Neural progenitor cell (in vitro differentiated cells): ENCODE measurements around the gene TSPAN1. TPM values are rescaled to one million over a fixed set of nuclear protein-coding genes. Genes with fewer than 3 reads are reported as not detected.

Experiments
- DNase-seq: peaks from one replicate; pipeline ENCODE4 v3.0.0-alpha.2; 2016; ENCODE audit warnings: low spot score
- H2AFZ ChIP-seq: fragments of 200-600 bp; sonication (generic); replicated peaks from 2 replicates; pipeline ENCODE4 v1.6.1; 2016; ENCODE audit warnings: antibody characterized with exemption
- H3F3A ChIP-seq: fragments of 200-600 bp; sonication (generic); 2 replicates; pipeline ENCODE4 v1.6.1; 2016; ENCODE audit warnings: antibody characterized with exemption, low read depth
- H3K27ac ChIP-seq: fragments of 200-600 bp; sonication (generic); 2 replicates; pipeline ENCODE4 v1.5.1; 2016; ENCODE audit warnings: mild to moderate bottlenecking
- H3K27me3 ChIP-seq: fragments of 200-600 bp; sonication (generic); 2 replicates; pipeline ENCODE4 v1.6.1; 2016; ENCODE audit warnings: mild to moderate bottlenecking, moderate library complexity
- H3K36me3 ChIP-seq: fragments of 200-600 bp; sonication (generic); 2 replicates; pipeline ENCODE4 v1.5.1; 2016
- H3K4me1 ChIP-seq: fragments of 200-600 bp; sonication (generic); 2 replicates; pipeline ENCODE4 v1.6.1; 2016; ENCODE audit warnings: mixed run types
- H3K4me2 ChIP-seq: fragments of 200-600 bp; sonication (generic); 2 replicates; pipeline ENCODE4 v1.6.1; 2016
- H3K4me3 ChIP-seq: fragments of 200-600 bp; sonication (generic); 2 replicates; pipeline ENCODE4 v1.5.1; 2016
- H3K79me2 ChIP-seq: fragments of 200-600 bp; sonication (generic); 2 replicates; pipeline ENCODE4 v1.6.1; 2016; ENCODE audit warnings: low read depth
- H3K9ac ChIP-seq: fragments of 200-600 bp; sonication (generic); 2 replicates; pipeline ENCODE4 v1.6.1; 2016
- H3K9me3 ChIP-seq: fragments of 200-600 bp; sonication (generic); 2 replicates; pipeline ENCODE4 v1.5.1; 2016; ENCODE audit warnings: low read depth
- H4K20me1 ChIP-seq: fragments of 200-600 bp; sonication (generic); 2 replicates; pipeline ENCODE4 v1.6.1; 2016; ENCODE audit warnings: low read depth
- H3K27ac Mint-ChIP-seq: 3 replicates; pipeline ENCODE4 v1.8.0; 2021; ENCODE audit warnings: mixed read lengths
- H3K27me3 Mint-ChIP-seq: 2 replicates; pipeline ENCODE4 v1.8.0; 2022; ENCODE audit warnings: low read depth, mild to moderate bottlenecking, inconsistent platforms, moderate library complexity, mixed read lengths; ENCODE audit not compliant: insufficient read depth
- H3K36me3 Mint-ChIP-seq: 3 replicates; pipeline ENCODE4 v1.8.0; 2021; ENCODE audit warnings: mixed read lengths
- H3K4me1 Mint-ChIP-seq: 3 replicates; pipeline ENCODE4 v1.8.0; 2021; ENCODE audit warnings: mixed read lengths
- H3K4me3 Mint-ChIP-seq: 3 replicates; pipeline ENCODE4 v1.8.0; 2021; ENCODE audit warnings: mild to moderate bottlenecking, moderate library complexity, mixed read lengths
- H3K9me3 Mint-ChIP-seq: 3 replicates; pipeline ENCODE4 v1.8.0; 2020; ENCODE audit warnings: mixed read lengths
- EZH2 ChIP-seq: fragments of 200-600 bp; sonication (generic); IDR thresholded peaks from 2 replicates; pipeline ENCODE4 v1.6.1; 2017; ENCODE audit warnings: antibody characterized with exemption, mild to moderate bottlenecking, moderate library complexity
- EZH2phosphoT487 ChIP-seq: fragments of 200-600 bp; sonication (generic); IDR thresholded peaks from 2 replicates; pipeline ENCODE4 v1.6.1; 2017; ENCODE audit warnings: antibody characterized with exemption
- total RNA-seq: library from RNA; depleted of rRNA; stranded (reverse); fragments of >200 nt; gene quantifications from 2 replicates; pipeline ENCODE4 v1.2.3, GENCODE V29; 2015; ENCODE audit warnings: low replicate concordance
- TF ChIP-seq, protein P1 (sequence below): fragments of 200-600 bp; sonication (generic); IDR thresholded peaks from 2 replicates; pipeline ENCODE4 v1.5.1; 2017; ENCODE audit warnings: antibody characterized with exemption, mild to moderate bottlenecking

TSPAN1 gene
- total RNA-seq, 1 donor from 2014 or later, result not detected

DNA sequence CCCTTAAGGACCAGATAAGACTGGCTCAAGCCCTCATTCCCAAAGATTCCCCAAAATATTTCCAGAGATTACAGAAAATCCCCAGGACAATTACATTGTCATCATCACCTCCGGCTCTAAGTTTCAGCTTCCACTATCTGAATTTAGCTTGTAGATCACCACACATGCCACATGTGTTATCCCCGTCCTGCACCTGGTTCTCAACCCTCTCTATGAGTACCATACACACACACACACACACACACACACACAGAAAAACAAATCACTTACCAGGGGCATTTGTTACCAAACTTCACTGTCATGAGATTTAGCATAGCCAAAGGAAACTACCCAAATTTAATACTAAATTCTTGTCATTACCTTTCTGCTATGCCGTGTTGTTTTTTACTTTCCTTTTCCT, 15.4 kb upstream of the TSPAN1 start:
- H3K9me3 Mint-ChIP-seq, result no peaks in the 10 kb centered on the region
- TF ChIP-seq, protein P1, sequence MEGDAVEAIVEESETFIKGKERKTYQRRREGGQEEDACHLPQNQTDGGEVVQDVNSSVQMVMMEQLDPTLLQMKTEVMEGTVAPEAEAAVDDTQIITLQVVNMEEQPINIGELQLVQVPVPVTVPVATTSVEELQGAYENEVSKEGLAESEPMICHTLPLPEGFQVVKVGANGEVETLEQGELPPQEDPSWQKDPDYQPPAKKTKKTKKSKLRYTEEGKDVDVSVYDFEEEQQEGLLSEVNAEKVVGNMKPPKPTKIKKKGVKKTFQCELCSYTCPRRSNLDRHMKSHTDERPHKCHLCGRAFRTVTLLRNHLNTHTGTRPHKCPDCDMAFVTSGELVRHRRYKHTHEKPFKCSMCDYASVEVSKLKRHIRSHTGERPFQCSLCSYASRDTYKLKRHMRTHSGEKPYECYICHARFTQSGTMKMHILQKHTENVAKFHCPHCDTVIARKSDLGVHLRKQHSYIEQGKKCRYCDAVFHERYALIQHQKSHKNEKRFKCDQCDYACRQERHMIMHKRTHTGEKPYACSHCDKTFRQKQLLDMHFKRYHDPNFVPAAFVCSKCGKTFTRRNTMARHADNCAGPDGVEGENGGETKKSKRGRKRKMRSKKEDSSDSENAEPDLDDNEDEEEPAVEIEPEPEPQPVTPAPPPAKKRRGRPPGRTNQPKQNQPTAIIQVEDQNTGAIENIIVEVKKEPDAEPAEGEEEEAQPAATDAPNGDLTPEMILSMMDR, result no peak
- TF ChIP-seq EZH2phosphoT487, result no peak

DNA sequence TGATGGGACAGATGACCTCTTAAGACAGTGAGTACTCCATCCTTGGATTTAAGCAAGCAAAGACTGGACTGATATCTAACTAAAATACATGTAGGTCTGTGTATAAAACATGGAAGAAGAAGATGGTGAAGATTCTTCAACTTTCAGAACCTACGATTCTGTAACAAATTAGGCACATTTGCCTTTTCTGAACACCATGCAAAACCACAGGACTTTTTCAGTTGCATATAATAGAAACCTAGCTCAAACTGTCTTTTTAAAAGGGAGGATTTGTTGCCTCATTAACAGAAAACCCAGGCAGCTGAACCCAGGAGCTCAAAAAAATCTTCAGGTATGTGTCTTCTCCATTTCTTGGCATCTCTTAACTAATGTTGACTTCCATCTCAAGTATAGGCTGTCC, 14.7 kb upstream of the TSPAN1 start:
- H3K27me3 Mint-ChIP-seq, result peaks cover 3% of the 10 kb centered on the region
- Histone ChIP-seq H3K27me3 (no peaks in the 10 kb centered on the region), H3K9me3 (no peaks in the 10 kb centered on the region), H3K36me3 (no peaks in the 10 kb centered on the region), H3F3A (no peaks in the 10 kb centered on the region), H2AFZ (no peak overlapping the region), H3K9ac (no peak overlapping the region), H3K4me3 (no peak overlapping the region), H4K20me1 (no peaks in the 10 kb centered on the region), H3K27ac (no peak overlapping the region), H3K4me1 (no peaks in the 10 kb centered on the region), H3K4me2 (no peak overlapping the region), H3K79me2 (no peaks in the 10 kb centered on the region)
- DNase-seq, result no peak
- no peaks in the 10 kb centered on the region for H3K9me3 Mint-ChIP-seq
- no peak overlapping the region for H3K4me3 Mint-ChIP-seq
- TF ChIP-seq EZH2, result no peak
- TF ChIP-seq, protein P1, result no peak
- no peak for TF ChIP-seq EZH2phosphoT487
- no peaks in the 10 kb centered on the region for H3K4me1 Mint-ChIP-seq
- no peak overlapping the region for H3K27ac Mint-ChIP-seq
- H3K36me3 Mint-ChIP-seq, result no peaks in the 10 kb centered on the region

More for the DNA sequence above, 15.4 kb upstream of the TSPAN1 start:
- H2AFZ ChIP-seq, result no peak overlapping the region
- Mint-ChIP-seq H3K27me3 (peaks cover 3% of the 10 kb centered on the region), H3K36me3 (no peaks in the 10 kb centered on the region), H3K27ac (no peak overlapping the region), H3K4me1 (no peaks in the 10 kb centered on the region), H3K4me3 (no peak overlapping the region)
- no peaks in the 10 kb centered on the region for H3K4me1 ChIP-seq
- H3K36me3 ChIP-seq, result no peaks in the 10 kb centered on the region
- H4K20me1 ChIP-seq, result no peaks in the 10 kb centered on the region
- DNase-seq, result no peak
- H3K27me3 ChIP-seq, result no peaks in the 10 kb centered on the region
- no peak overlapping the region for H3K4me3 ChIP-seq
- H3K27ac ChIP-seq, result no peak overlapping the region
- H3K79me2 ChIP-seq, result no peaks in the 10 kb centered on the region
- no peak overlapping the region for H3K9ac ChIP-seq
- H3K4me2 ChIP-seq, result no peak overlapping the region
- no peaks in the 10 kb centered on the region for H3K9me3 ChIP-seq
- H3F3A ChIP-seq, result no peaks in the 10 kb centered on the region

DNA sequence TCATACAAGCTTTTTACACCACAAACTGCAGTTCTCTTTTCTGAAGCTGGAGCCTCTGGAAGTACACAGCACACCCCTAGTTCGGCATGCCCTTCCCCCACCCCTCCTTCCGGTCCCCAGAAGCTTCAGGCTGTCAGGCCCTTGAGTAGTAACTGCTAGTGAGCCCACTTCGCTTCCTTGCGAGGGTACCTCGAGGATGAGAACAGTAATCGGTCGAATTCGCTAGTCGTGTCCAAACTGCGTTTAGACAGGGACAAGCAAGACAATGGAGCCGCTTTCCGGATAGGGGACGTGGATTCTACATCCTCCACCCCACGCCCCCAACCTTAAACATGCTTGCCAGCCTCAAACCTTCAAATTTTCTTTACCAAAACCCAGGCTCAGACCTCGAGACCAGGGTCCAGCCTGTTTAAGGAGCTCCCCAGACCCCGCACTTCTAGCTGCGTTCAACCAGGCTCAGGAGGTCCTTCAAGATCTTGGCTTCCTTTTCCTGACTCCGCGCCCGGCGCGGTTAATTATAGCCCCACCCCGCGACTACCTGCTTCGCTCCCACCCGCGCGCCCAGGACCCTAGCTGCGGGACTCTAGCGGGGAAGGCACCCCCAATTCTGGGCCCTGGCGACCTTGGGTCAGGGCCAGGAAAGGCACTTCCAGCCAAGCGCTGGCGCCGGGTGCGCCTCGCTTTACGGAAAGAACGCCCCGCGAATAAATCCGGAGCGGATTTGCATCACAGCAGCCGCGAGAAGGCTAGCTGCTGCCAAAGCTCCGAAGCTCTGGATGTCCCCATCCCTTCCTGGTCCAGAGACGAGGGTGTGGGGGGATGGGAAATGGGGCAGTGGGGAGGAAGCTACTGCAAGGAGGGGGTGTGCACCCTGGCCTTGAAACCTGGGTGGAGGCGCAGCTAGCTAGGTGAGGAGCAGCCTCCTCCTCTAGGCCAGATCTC, 8.1 kb upstream of the TSPAN1 start:
- Mint-ChIP-seq H3K4me1 (no peaks in the 10 kb centered on the region), H3K4me3 (no peak overlapping the region), H3K36me3 (no peaks in the 10 kb centered on the region), H3K27me3 (peaks cover 14% of the 10 kb centered on the region), H3K9me3 (no peaks in the 10 kb centered on the region), H3K27ac (no peak overlapping the region)
- Histone ChIP-seq H3K9ac (no peak overlapping the region), H3K4me3 (peak overlapping the region; percentile 26), H3K4me2 (peak overlapping the region; percentile 71), H4K20me1 (no peaks in the 10 kb centered on the region), H3K27ac (no peak overlapping the region), H3K4me1 (peaks cover 2% of the 10 kb centered on the region), H3F3A (no peaks in the 10 kb centered on the region), H3K36me3 (no peaks in the 10 kb centered on the region), H2AFZ (peak overlapping the region; percentile 73), H3K27me3 (peaks cover 22% of the 10 kb centered on the region), H3K79me2 (no peaks in the 10 kb centered on the region), H3K9me3 (no peaks in the 10 kb centered on the region)
- peak; percentile 33 for DNase-seq
- TF ChIP-seq, protein P1, result no peak
- TF ChIP-seq EZH2, result peak; percentile 50
